ENCODE data around the gene EMILIN2.

EMILIN2 gene

GRCh38 chr18:2902327-2902726 lies 55.5 kb downstream of the EMILIN2 start:
- no peak overlapping the region for H3K27ac Mint-ChIP-seq
- H3K4me1 Mint-ChIP-seq (ENCODE audit: low read depth in 2 of 2) = peaks cover 8 to 13% of the 10 kb centered on the region in 2 donors
- H3K4me3 Mint-ChIP-seq = no peak overlapping the region
- no peaks in the 10 kb centered on the region for H3K27me3 Mint-ChIP-seq
- no peaks in the 10 kb centered on the region for H3K9me3 Mint-ChIP-seq
- ATAC-seq (replicated peaks) (no peak), DNase-seq (no peak)
- H3K36me3 Mint-ChIP-seq (ENCODE audit: insufficient read depth) = peaks cover 2% of the 10 kb centered on the region

- H3K27ac Mint-ChIP-seq = no peak overlapping the region
These were observed 56.2 kb downstream of the EMILIN2 start for GRCh38 chr18:2903006-2903405.

GRCh38 chr18:2905854-2906703 lies 59.3 kb downstream of the EMILIN2 start:
- peak overlapping the region; percentile 76 to 88 for H3K27ac Mint-ChIP-seq

More at GRCh38 chr18:2903006-2903405, 56.2 kb downstream of the EMILIN2 start:
- Mint-ChIP-seq H3K9me3 (no peaks in the 10 kb centered on the region), H3K4me3 (no peak overlapping the region), H3K27me3 (no peaks in the 10 kb centered on the region), H3K36me3 (ENCODE audit: insufficient read depth) (peaks cover 2% of the 10 kb centered on the region), H3K4me1 (ENCODE audit: low read depth in 2 of 2) (peaks cover 13 to 20% of the 10 kb centered on the region in 2 donors)
- no peak for DNase-seq
- no peak for ATAC-seq (replicated peaks)

GRCh38 chr18:2906704-2907549 lies 60.1 kb downstream of the EMILIN2 start:
- ATAC-seq (replicated peaks) (peak; percentile 75), DNase-seq (peak; percentile 22 to 39 (median 31))
- Mint-ChIP-seq H3K4me3 (peak overlapping the region; percentile 78 to 82), H3K4me1 (ENCODE audit: low read depth in 2 of 2) (peaks cover 18 to 20% of the 10 kb centered on the region in 2 donors), H3K36me3 (ENCODE audit: insufficient read depth) (peaks cover 13% of the 10 kb centered on the region), H3K27me3 (no peaks in the 10 kb centered on the region), H3K27ac (peak overlapping the region; percentile 80 to 91), H3K9me3 (no peaks in the 10 kb centered on the region)

More at GRCh38 chr18:2905854-2906703, 59.3 kb downstream of the EMILIN2 start:
- H3K4me1 Mint-ChIP-seq (ENCODE audit: low read depth in 2 of 2) = peaks cover 18 to 20% of the 10 kb centered on the region in 2 donors
- no peaks in the 10 kb centered on the region for H3K9me3 Mint-ChIP-seq
- H3K27me3 Mint-ChIP-seq = no peaks in the 10 kb centered on the region
- peak; percentile 35 for ATAC-seq (replicated peaks)
- DNase-seq = peak in 2 of 3 experiments; percentile 7 to 16
- H3K36me3 Mint-ChIP-seq (ENCODE audit: insufficient read depth) = peaks cover 13% of the 10 kb centered on the region
- H3K4me3 Mint-ChIP-seq = peak overlapping the region; percentile 78 to 82

- no peak for DNase-seq
- H3K4me1 Mint-ChIP-seq (ENCODE audit: low read depth in 2 of 2) = peaks cover 18 to 22% of the 10 kb centered on the region in 2 donors
- peak; percentile 6 for ATAC-seq (replicated peaks)
- H3K36me3 Mint-ChIP-seq (ENCODE audit: insufficient read depth) = peaks cover 13% of the 10 kb centered on the region
- H3K9me3 Mint-ChIP-seq = no peaks in the 10 kb centered on the region
- no peaks in the 10 kb centered on the region for H3K27me3 Mint-ChIP-seq
- peak overlapping the region; percentile 77 to 82 for H3K4me3 Mint-ChIP-seq
- H3K27ac Mint-ChIP-seq = peak overlapping the region; percentile 80 to 91
These were observed 60.8 kb downstream of the EMILIN2 start for GRCh38 chr18:2907550-2908135.

GRCh38 chr18:2908166-2908945 lies 61.5 kb downstream of the EMILIN2 start:
- peaks cover 18 to 22% of the 10 kb centered on the region in 2 donors for H3K4me1 Mint-ChIP-seq (ENCODE audit: low read depth in 2 of 2)
- H3K36me3 Mint-ChIP-seq (ENCODE audit: insufficient read depth) = peaks cover 13% of the 10 kb centered on the region
- no peak for ATAC-seq (replicated peaks)
- DNase-seq = no peak
- no peaks in the 10 kb centered on the region for H3K27me3 Mint-ChIP-seq
- peak overlapping the region; percentile 89 to 91 for H3K27ac Mint-ChIP-seq
- peak overlapping the region; percentile 77 to 82 for H3K4me3 Mint-ChIP-seq
- no peaks in the 10 kb centered on the region for H3K9me3 Mint-ChIP-seq

- Mint-ChIP-seq H3K4me1 (ENCODE audit: low read depth in 2 of 2) (peaks cover 18 to 22% of the 10 kb centered on the region in 2 donors), H3K27me3 (no peaks in the 10 kb centered on the region), H3K9me3 (no peaks in the 10 kb centered on the region), H3K36me3 (ENCODE audit: insufficient read depth) (peaks cover 16% of the 10 kb centered on the region), H3K4me3 (no peak overlapping the region), H3K27ac (peak overlapping the region in 1 of 2 donors; percentile 89)
- no peak for DNase-seq
- ATAC-seq (replicated peaks) = no peak
These were observed 62.1 kb downstream of the EMILIN2 start for GRCh38 chr18:2908946-2909335.

- no peaks in the 10 kb centered on the region for H3K27me3 Mint-ChIP-seq
- no peaks in the 10 kb centered on the region for H3K9me3 Mint-ChIP-seq
- no peak overlapping the region for H3K4me3 Mint-ChIP-seq
- peak overlapping the region; percentile 71 to 89 for H3K27ac Mint-ChIP-seq
- H3K36me3 Mint-ChIP-seq (ENCODE audit: insufficient read depth) = peaks cover 18% of the 10 kb centered on the region
- peaks cover 18 to 22% of the 10 kb centered on the region in 2 donors for H3K4me1 Mint-ChIP-seq (ENCODE audit: low read depth in 2 of 2)
- DNase-seq = no peak
- ATAC-seq (replicated peaks) = no peak
These were observed 62.8 kb downstream of the EMILIN2 start for GRCh38 chr18:2909431-2910140.

- H3K4me1 Mint-ChIP-seq (ENCODE audit: low read depth in 2 of 2) = peaks cover 18 to 22% of the 10 kb centered on the region in 2 donors
- DNase-seq = no peak
- H3K4me3 Mint-ChIP-seq = no peak overlapping the region
- H3K27ac Mint-ChIP-seq = peak overlapping the region in 1 of 2 donors; percentile 89
- no peaks in the 10 kb centered on the region for H3K27me3 Mint-ChIP-seq
- ATAC-seq (replicated peaks) = no peak
- H3K9me3 Mint-ChIP-seq = no peaks in the 10 kb centered on the region
- H3K36me3 Mint-ChIP-seq (ENCODE audit: insufficient read depth) = peaks cover 23% of the 10 kb centered on the region
These were observed 63.5 kb downstream of the EMILIN2 start for GRCh38 chr18:2910261-2910660.

GRCh38 chr18:2910751-2911425 lies 64.1 kb downstream of the EMILIN2 start:
- no peak for ATAC-seq (replicated peaks)
- peak overlapping the region; percentile 52 to 89 for H3K27ac Mint-ChIP-seq
- H3K36me3 Mint-ChIP-seq (ENCODE audit: insufficient read depth) = peaks cover 24% of the 10 kb centered on the region
- peaks cover 13 to 18% of the 10 kb centered on the region in 2 donors for H3K4me1 Mint-ChIP-seq (ENCODE audit: low read depth in 2 of 2)
- DNase-seq = no peak
- no peak overlapping the region for H3K4me3 Mint-ChIP-seq
- H3K27me3 Mint-ChIP-seq = no peaks in the 10 kb centered on the region
- H3K9me3 Mint-ChIP-seq = no peaks in the 10 kb centered on the region

- H3K4me1 Mint-ChIP-seq (ENCODE audit: low read depth in 2 of 2) = peaks cover 13 to 19% of the 10 kb centered on the region in 2 donors
- H3K4me3 Mint-ChIP-seq = no peak overlapping the region
- H3K9me3 Mint-ChIP-seq = no peaks in the 10 kb centered on the region
- H3K27me3 Mint-ChIP-seq = no peaks in the 10 kb centered on the region
- H3K27ac Mint-ChIP-seq = peak overlapping the region in 1 of 2 donors; percentile 52
- ATAC-seq (replicated peaks) (no peak), DNase-seq (no peak)
- peaks cover 26% of the 10 kb centered on the region for H3K36me3 Mint-ChIP-seq (ENCODE audit: insufficient read depth)
These were observed 64.7 kb downstream of the EMILIN2 start for GRCh38 chr18:2911533-2911932.
